HepG2 (cell line): ENCODE results near the gene C20orf202. TPM values are rescaled to one million over a fixed set of nuclear protein-coding genes. Genes with fewer than 3 reads are reported as not detected.

Source experiments
- GZF1 ChIP-seq: sonication (generic); formaldehyde crosslinking; IDR thresholded peaks from 2 replicates; pipeline ENCODE4 v1.5.1; 2020; ENCODE audit warnings: mild to moderate bottlenecking, missing genetic modification reagents
- HMG20A ChIP-seq: IDR thresholded peaks from 2 replicates; pipeline ENCODE4 v1.6.1; 2016; ENCODE audit warnings: borderline replicate concordance
- HMGXB4 ChIP-seq, 2 experiments: sonication (generic) in 1 of 2; formaldehyde crosslinking in 1 of 2; IDR thresholded peaks; 2 replicates each; pipeline versions ENCODE4 v1.4.0 to v1.6.1; 2018 to 2020; ENCODE audit warnings: missing genetic modification reagents in 2 of 2, borderline replicate concordance in 1 of 2, low read depth in 1 of 2, mild to moderate bottlenecking in 1 of 2, missing biosample characterization in 1 of 2
- HOXA5 ChIP-seq: sonication (generic); formaldehyde crosslinking; IDR thresholded peaks from 2 replicates; pipeline ENCODE4 v1.4.0; 2020; ENCODE audit warnings: missing genetic modification reagents
- HOXA7 ChIP-seq: sonication (generic); formaldehyde crosslinking; IDR thresholded peaks from 2 replicates; pipeline ENCODE4 v1.8.1; 2022; ENCODE audit warnings: mild to moderate bottlenecking, missing genetic modification reagents, moderate library complexity
- KLF9 ChIP-seq: IDR thresholded peaks from 2 replicates; pipeline ENCODE4 v1.6.1; 2016; ENCODE audit warnings: low read depth
- MAFF ChIP-seq: IDR thresholded peaks from 2 replicates; pipeline ENCODE4 v1.6.1; 2011; ENCODE audit warnings: low read depth, low read length, improper control_type of control experiment
- MBNL3 ChIP-seq: fragments of 250-450 bp; sonication (Bioruptor Pico); conservative IDR thresholded peaks from 2 replicates; pipeline ENCODE4 v1.8.0; 2022; ENCODE audit warnings: mild to moderate bottlenecking, inconsistent platforms
- MIER2 ChIP-seq: IDR thresholded peaks from 2 replicates; pipeline ENCODE4 v1.6.1; 2016; ENCODE audit warnings: missing biosample characterization, missing genetic modification reagents
- NCOA5 ChIP-seq: sonication (generic); formaldehyde crosslinking; IDR thresholded peaks from 2 replicates; pipeline ENCODE4 v1.4.0; 2020; ENCODE audit warnings: missing genetic modification reagents
- NFIC ChIP-seq: IDR thresholded peaks from 2 replicates; pipeline ENCODE4 v1.6.1; 2012; ENCODE audit warnings: mild to moderate bottlenecking, low read length, inconsistent platforms
- PAX8 ChIP-seq: sonication (generic); formaldehyde crosslinking; IDR thresholded peaks from 2 replicates; pipeline ENCODE4 v1.8.0; 2022; ENCODE audit warnings: mild to moderate bottlenecking, missing genetic modification reagents, borderline replicate concordance
- RFX1 ChIP-seq: fragments of 450-650 bp; IDR thresholded peaks from 2 replicates; pipeline ENCODE4 v1.6.1; 2017
- U2AF2 ChIP-seq: fragments of 200-400 bp; formaldehyde crosslinking; IDR thresholded peaks from 2 replicates; pipeline ENCODE4 v1.6.1; 2017; ENCODE audit warnings: low read depth, mild to moderate bottlenecking, low read length
- ZBTB20 ChIP-seq: sonication (generic); formaldehyde crosslinking; IDR thresholded peaks from 2 replicates; pipeline ENCODE4 v1.8.1; 2023; ENCODE audit warnings: missing genetic modification reagents, low read depth, mild to moderate bottlenecking, borderline replicate concordance
- ZBTB38 ChIP-seq: sonication (generic); formaldehyde crosslinking; IDR thresholded peaks from 2 replicates; pipeline ENCODE4 v1.5.1; 2020; ENCODE audit warnings: mild to moderate bottlenecking, missing genetic modification reagents
- ZBTB42 ChIP-seq: sonication (generic); formaldehyde crosslinking; IDR thresholded peaks from 2 replicates; pipeline ENCODE4 v1.5.0; 2020; ENCODE audit warnings: mild to moderate bottlenecking, missing genetic modification reagents
- ZBTB8A ChIP-seq: sonication (generic); formaldehyde crosslinking; IDR thresholded peaks from 2 replicates; pipeline ENCODE4 v1.4.0; 2020; ENCODE audit warnings: mild to moderate bottlenecking, low read depth, missing genetic modification reagents, borderline replicate concordance
- ZEB1 ChIP-seq: IDR thresholded peaks from 2 replicates; pipeline ENCODE4 v1.6.1; 2012; ENCODE audit warnings: mild to moderate bottlenecking, low read depth, inconsistent platforms; ENCODE audit not compliant: insufficient replicate concordance
- ZFX ChIP-seq: sonication (generic); formaldehyde crosslinking; IDR thresholded peaks from 2 replicates; pipeline ENCODE4 v1.4.0; 2020; ENCODE audit warnings: mild to moderate bottlenecking, low read depth, missing genetic modification reagents, moderate library complexity
- ZIK1 ChIP-seq: sonication (generic); formaldehyde crosslinking; IDR thresholded peaks from 2 replicates; pipeline ENCODE4 v1.5.0; 2020; ENCODE audit warnings: mild to moderate bottlenecking, low read depth, missing genetic modification reagents, borderline replicate concordance
- ZMAT3 ChIP-seq: sonication (generic); formaldehyde crosslinking; conservative IDR thresholded peaks from 2 replicates; pipeline ENCODE4 v1.7.0; 2021; ENCODE audit warnings: missing genetic modification reagents
- ZNF10 ChIP-seq: sonication (generic); formaldehyde crosslinking; IDR thresholded peaks from 2 replicates; pipeline ENCODE4 v1.4.0; 2020; ENCODE audit warnings: mild to moderate bottlenecking, low read depth, missing genetic modification reagents, borderline replicate concordance
- ZNF180 ChIP-seq: sonication (generic); formaldehyde crosslinking; IDR thresholded peaks from 2 replicates; pipeline ENCODE4 v1.4.0; 2020; ENCODE audit warnings: low read depth, missing genetic modification reagents, borderline replicate concordance
- ZNF354B ChIP-seq: sonication (generic); formaldehyde crosslinking; IDR thresholded peaks from 2 replicates; pipeline ENCODE4 v1.8.0; 2022; ENCODE audit warnings: mild to moderate bottlenecking, missing genetic modification reagents
- ZNF451 ChIP-seq: sonication (generic); formaldehyde crosslinking; IDR thresholded peaks from 2 replicates; pipeline ENCODE4 v1.5.0; 2020; ENCODE audit warnings: mild to moderate bottlenecking, missing genetic modification reagents
- ZNF614 ChIP-seq: IDR thresholded peaks from 2 replicates; pipeline ENCODE4 v1.6.1; 2018; ENCODE audit warnings: missing biosample characterization, missing genetic modification reagents, inconsistent platforms, borderline replicate concordance
- ZSCAN22 ChIP-seq: sonication (generic); formaldehyde crosslinking; IDR thresholded peaks from 2 replicates; pipeline ENCODE4 v1.4.0; 2020; ENCODE audit warnings: mild to moderate bottlenecking, missing genetic modification reagents
- polyA plus RNA-seq, 8 experiments: library from polyadenylated mRNA; depleted of rRNA in 3 of 8; stranded (reverse) in 7 of 8; unstranded in 1 of 8; fragments of >200 nt; fragmentation: Illumina TruSeq in 4 of 8; extraction: Trizol in 4 of 8; gene quantifications; 2 replicates each; pipeline versions ENCODE4 v1.2.1 to v1.2.3, GENCODE V29; 2011 to 2016; ENCODE audit warnings: low read depth in 4 of 8, missing spikeins in 1 of 8, mixed read lengths in 1 of 8; ENCODE audit not compliant: insufficient read depth in 1 of 8
- total RNA-seq, 5 experiments: library from RNA; depleted of rRNA; stranded (reverse); fragments of >200 nt; fragmentation: Illumina TruSeq; extraction: Trizol; gene quantifications; 2 replicates each; pipeline ENCODE4 v1.2.3, GENCODE V29; 2016; ENCODE audit warnings: low read depth in 1 of 5
- TF ChIP-seq, protein P1 (sequence below): IDR thresholded peaks from 2 replicates; pipeline ENCODE4 v1.6.1; 2016; ENCODE audit warnings: missing biosample characterization, missing genetic modification reagents, low read depth
- TF ChIP-seq, protein P2 (sequence below): sonication (generic); formaldehyde crosslinking; IDR thresholded peaks from 2 replicates; pipeline ENCODE4 v1.4.0; 2020; ENCODE audit warnings: missing genetic modification reagents

The C20orf202 gene
- total and polyA plus RNA-seq, 2 of the 13 experiments (the other 11 are each of a cell fraction or from before 2014, with no cell fraction given) = 0.20 to 1.2 TPM

GRCh38 chr20:1184638-1185315 lies 18.5 kb upstream of the C20orf202 start, which contains the start of gene TMEM74B (continued):
- TF ChIP-seq ZFX (CRISPR knock-in tag) = peak; percentile 82; the same call in 1 of the 2 replicates
- TF ChIP-seq ZSCAN22 (CRISPR knock-in tag) = no peak
- no peak for TF ChIP-seq KLF9
- TF ChIP-seq ZBTB8A (CRISPR knock-in tag) = no peak
- TF ChIP-seq ZNF614 (CRISPR knock-in tag) = no peak
- TF ChIP-seq U2AF2 = no peak
- 0 out of 2 replicates have a peak, but pooled peaks have one; percentile 50 for TF ChIP-seq PAX8 (CRISPR knock-in tag)
- TF ChIP-seq ZBTB20 (CRISPR knock-in tag) = no peak
- no peak; the same call in 1 of the 2 replicates for TF ChIP-seq HOXA7 (CRISPR knock-in tag)
- TF ChIP-seq ZBTB42 (CRISPR knock-in tag) = no peak
- no peak for TF ChIP-seq RFX1
- no peak for TF ChIP-seq ZNF10
- TF ChIP-seq MAFF = no peak
- TF ChIP-seq, protein P1, sequence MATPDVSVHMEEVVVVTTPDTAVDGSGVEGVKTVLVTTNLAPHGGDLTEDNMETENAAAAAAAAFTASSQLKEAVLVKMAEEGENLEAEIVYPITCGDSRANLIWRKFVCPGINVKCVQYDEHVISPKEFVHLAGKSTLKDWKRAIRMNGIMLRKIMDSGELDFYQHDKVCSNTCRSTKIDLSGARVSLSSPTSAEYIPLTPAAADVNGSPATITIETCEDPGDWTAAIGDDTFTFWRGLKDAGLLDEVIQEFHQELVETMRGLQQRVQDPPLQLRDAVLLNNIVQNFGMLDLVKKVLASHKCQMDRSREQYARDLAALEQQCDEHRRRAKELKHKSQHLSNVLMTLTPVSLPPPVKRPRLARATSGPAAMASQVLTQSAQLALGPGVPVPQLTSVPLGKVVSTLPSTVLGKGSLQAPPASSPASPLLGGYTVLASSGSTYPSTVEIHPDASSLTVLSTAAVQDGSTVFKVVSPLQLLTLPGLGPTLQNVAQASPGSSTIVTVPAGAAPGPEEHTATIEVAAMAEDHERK (CRISPR knock-in tag) = no peak
- TF ChIP-seq ZEB1 = no peak
- peak; percentile 92; the same call in 1 of the 2 replicates for TF ChIP-seq ZBTB38 (CRISPR knock-in tag)
- no peak for TF ChIP-seq GZF1 (CRISPR knock-in tag)
- TF ChIP-seq MBNL3 (CRISPR knock-in tag) = no peak
- TF ChIP-seq ZIK1 (CRISPR knock-in tag) = no peak
- TF ChIP-seq HMG20A (CRISPR knock-in tag) = no peak
- TF ChIP-seq NCOA5 (CRISPR knock-in tag) = no peak
- no peak for TF ChIP-seq ZNF354B
- peak; percentile 48; the same call in 1 of the 2 replicates for TF ChIP-seq HOXA5 (CRISPR knock-in tag)
- TF ChIP-seq ZMAT3 = peak; percentile 89
- peak; percentile 80; the same call in 1 of the 2 replicates for TF ChIP-seq ZNF451 (CRISPR knock-in tag)
- TF ChIP-seq, protein P2, sequence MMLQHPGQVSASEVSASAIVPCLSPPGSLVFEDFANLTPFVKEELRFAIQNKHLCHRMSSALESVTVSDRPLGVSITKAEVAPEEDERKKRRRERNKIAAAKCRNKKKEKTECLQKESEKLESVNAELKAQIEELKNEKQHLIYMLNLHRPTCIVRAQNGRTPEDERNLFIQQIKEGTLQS = no peak
- TF ChIP-seq ZNF180 (CRISPR knock-in tag) = peak; percentile 24; the same call in 1 of the 2 replicates
- TF ChIP-seq MIER2 = no peak
- TF ChIP-seq HMGXB4 (CRISPR knock-in tag; IDR thresholded peaks at IDR 0.05; ENCODE audit: borderline replicate concordance in 1 of 2, low read depth in 1 of 2) = peak; percentile 50 to 73; a peak in 2 of 4 replicates
- no peak for TF ChIP-seq NFIC
